ENCODE results near the gene HTT. TPM values are rescaled to one million over a fixed set of nuclear protein-coding genes. Genes with fewer than 3 reads are reported as not detected.
A peak's percentile ranks its signal among the peaks of the same experiment; 100 is the strongest.
"Not testable (repeated sequence)": the region's sequence is repeated elsewhere in the genome, so short reads cannot be mapped to it uniquely, and the experiment has no call there.

Gene HTT
- total RNA-seq, 2 donors from 2014 or later: 104 to 109 TPM

GRCh38 chr4:3046623-3047022 is 27.9 kb upstream of the HTT start:
- Histone ChIP-seq H3K27ac (ENCODE audit: low read depth, low read length) (no peak overlapping the region), H3K9me3 (ENCODE audit: control insufficient read depth, low read length) (no peaks in the 10 kb centered on the region), H3K4me3 (ENCODE audit: low read length) (no peak overlapping the region), H3K4me1 (ENCODE audit: control insufficient read depth, insufficient read depth, low read length) (no peaks in the 10 kb centered on the region), H3K36me3 (ENCODE audit: control insufficient read depth, insufficient read depth, low read length) (no peaks in the 10 kb centered on the region), H3K27me3 (ENCODE audit: control insufficient read depth, insufficient read depth, low read length, poor library complexity, severe bottlenecking) (no peaks in the 10 kb centered on the region), H3K9ac (ENCODE audit: extremely low read depth, low read length, poor library complexity, severe bottlenecking) (no peak overlapping the region)
- no peaks in the 10 kb centered on the region for H3K36me3 Mint-ChIP-seq (ENCODE audit: low read depth)
- 90 to 95% methylated on average over 2 to 3 of the region's 4 CpGs for WGBS, 2 experiments (ENCODE audit: insufficient coverage in 1 of 2, insufficient read length in 1 of 2)
- DNase-seq: no peak
- H3K27ac Mint-ChIP-seq: no peak overlapping the region
- peaks cover 5% of the 10 kb centered on the region for H3K27me3 Mint-ChIP-seq (ENCODE audit: insufficient read depth)
- H3K4me3 Mint-ChIP-seq: no peak overlapping the region
- H3K4me1 Mint-ChIP-seq: peaks cover 3% of the 10 kb centered on the region
- peaks cover under 1% of the 10 kb centered on the region for H3K9me3 Mint-ChIP-seq
- TF ChIP-seq, protein P1, sequence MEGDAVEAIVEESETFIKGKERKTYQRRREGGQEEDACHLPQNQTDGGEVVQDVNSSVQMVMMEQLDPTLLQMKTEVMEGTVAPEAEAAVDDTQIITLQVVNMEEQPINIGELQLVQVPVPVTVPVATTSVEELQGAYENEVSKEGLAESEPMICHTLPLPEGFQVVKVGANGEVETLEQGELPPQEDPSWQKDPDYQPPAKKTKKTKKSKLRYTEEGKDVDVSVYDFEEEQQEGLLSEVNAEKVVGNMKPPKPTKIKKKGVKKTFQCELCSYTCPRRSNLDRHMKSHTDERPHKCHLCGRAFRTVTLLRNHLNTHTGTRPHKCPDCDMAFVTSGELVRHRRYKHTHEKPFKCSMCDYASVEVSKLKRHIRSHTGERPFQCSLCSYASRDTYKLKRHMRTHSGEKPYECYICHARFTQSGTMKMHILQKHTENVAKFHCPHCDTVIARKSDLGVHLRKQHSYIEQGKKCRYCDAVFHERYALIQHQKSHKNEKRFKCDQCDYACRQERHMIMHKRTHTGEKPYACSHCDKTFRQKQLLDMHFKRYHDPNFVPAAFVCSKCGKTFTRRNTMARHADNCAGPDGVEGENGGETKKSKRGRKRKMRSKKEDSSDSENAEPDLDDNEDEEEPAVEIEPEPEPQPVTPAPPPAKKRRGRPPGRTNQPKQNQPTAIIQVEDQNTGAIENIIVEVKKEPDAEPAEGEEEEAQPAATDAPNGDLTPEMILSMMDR (conservative IDR thresholded peaks at IDR 0.05): no peak

- Mint-ChIP-seq H3K4me1 (peaks cover 2% of the 10 kb centered on the region), H3K27ac (no peak overlapping the region), H3K9me3 (peaks cover 9% of the 10 kb centered on the region), H3K27me3 (ENCODE audit: insufficient read depth) (peaks cover 3% of the 10 kb centered on the region), H3K4me3 (no peak overlapping the region), H3K36me3 (ENCODE audit: low read depth) (no peaks in the 10 kb centered on the region)
- WGBS, 2 experiments (ENCODE audit: insufficient coverage in 1 of 2, insufficient read length in 1 of 2): 66 to 77% methylated on average over 16 to 20 of the region's 20 CpGs
- H3K4me3 ChIP-seq (ENCODE audit: low read length): no peak overlapping the region
- H3K4me1 ChIP-seq (ENCODE audit: control insufficient read depth, insufficient read depth, low read length): no peaks in the 10 kb centered on the region
- H3K9ac ChIP-seq (ENCODE audit: extremely low read depth, low read length, poor library complexity, severe bottlenecking): no peak overlapping the region
- H3K27me3 ChIP-seq (ENCODE audit: control insufficient read depth, insufficient read depth, low read length, poor library complexity, severe bottlenecking): no peaks in the 10 kb centered on the region
- H3K27ac ChIP-seq (ENCODE audit: low read depth, low read length): no peak overlapping the region
- DNase-seq: peak; percentile 93
- TF ChIP-seq, protein P1 (conservative IDR thresholded peaks at IDR 0.05): peak; percentile 89
- no peaks in the 10 kb centered on the region for H3K36me3 ChIP-seq (ENCODE audit: control insufficient read depth, insufficient read depth, low read length)
- peaks cover 7% of the 10 kb centered on the region for H3K9me3 ChIP-seq (ENCODE audit: control insufficient read depth, low read length)
These were observed 26.8 kb upstream of the HTT start for GRCh38 chr4:3047464-3048286.

- H3K9ac ChIP-seq (ENCODE audit: extremely low read depth, low read length, poor library complexity, severe bottlenecking); H3K36me3 Mint-ChIP-seq (ENCODE audit: low read depth); H3K27me3 Mint-ChIP-seq (ENCODE audit: insufficient read depth); H3K27ac Mint-ChIP-seq; H3K4me1 ChIP-seq (ENCODE audit: control insufficient read depth, insufficient read depth, low read length); H3K36me3 ChIP-seq (ENCODE audit: control insufficient read depth, insufficient read depth, low read length); H3K4me3 ChIP-seq (ENCODE audit: low read length); H3K4me3 Mint-ChIP-seq; DNase-seq; H3K27me3 ChIP-seq (ENCODE audit: control insufficient read depth, insufficient read depth, low read length, poor library complexity, severe bottlenecking); H3K27ac ChIP-seq (ENCODE audit: low read depth, low read length); H3K4me1 Mint-ChIP-seq: not testable (repeated sequence)
- peaks cover 40% of the 10 kb centered on the region for H3K9me3 ChIP-seq (ENCODE audit: control insufficient read depth, low read length)
- H3K9me3 Mint-ChIP-seq: peaks cover 37% of the 10 kb centered on the region
- 92 to 98% methylated on average over 5 to 12 of the region's 12 CpGs for WGBS, 2 experiments (ENCODE audit: insufficient coverage in 1 of 2, insufficient read length in 1 of 2)
These were observed 23.2 kb upstream of the HTT start for GRCh38 chr4:3051141-3051897.
